Measurements from ENCODE around the gene MIB2. TPM values are rescaled to one million over a fixed set of nuclear protein-coding genes. Genes with fewer than 3 reads are reported as not detected.
"Not testable (repeated sequence)": the region's sequence is repeated elsewhere in the genome, so short reads cannot be mapped to it uniquely, and the experiment has no call there.

MIB2 gene
- total RNA-seq, 1 experiment from 2014 or later, result 74.5 TPM

GRCh38 chr1:1639368-1639767 is 24.1 kb downstream of the MIB2 start:
- intact Hi-C loops (cut with micrococcal nuclease; ENCODE audit: unreplicated experiment); DNase-seq (ENCODE audit: low read depth, low spot score); H3K4me3 ChIP-seq (ENCODE audit: low read depth in 2 of 2, low read length in 2 of 2); BruUV-seq (replicated peaks); CTCF ChIA-PET; H3K27ac ChIP-seq (ENCODE audit: low read length); in situ Hi-C loops (cut with HindIII; ENCODE audit: low pct_unique_long_range_greater_than_20kb, low sequenced_read_pairs); ATAC-seq; H3K4me1 ChIP-seq (ENCODE audit: control insufficient read depth, insufficient read depth, low read length); H3K27me3 ChIP-seq (ENCODE audit: control insufficient read depth, insufficient read depth, low read length); H3K9me3 ChIP-seq (ENCODE audit: control insufficient read depth, insufficient read depth, low read depth, low read length); H3K36me3 ChIP-seq (ENCODE audit: control insufficient read depth, insufficient read depth, low read length): not testable (repeated sequence)
- POLR2A ChIA-PET, result interaction anchor here (0.7 kb wide), 1 partner anchor 32 kb away, joined by 3 read pairs; no protein-coding TSS in a partner anchor

- CTCF ChIA-PET; H3K4me1 ChIP-seq (ENCODE audit: control insufficient read depth, insufficient read depth, low read length); H3K4me3 ChIP-seq (ENCODE audit: low read depth in 2 of 2, low read length in 2 of 2); ATAC-seq; intact Hi-C loops (cut with micrococcal nuclease; ENCODE audit: unreplicated experiment); H3K9me3 ChIP-seq (ENCODE audit: control insufficient read depth, insufficient read depth, low read depth, low read length); H3K27ac ChIP-seq (ENCODE audit: low read length); in situ Hi-C loops (cut with HindIII; ENCODE audit: low pct_unique_long_range_greater_than_20kb, low sequenced_read_pairs); H3K36me3 ChIP-seq (ENCODE audit: control insufficient read depth, insufficient read depth, low read length); DNase-seq (ENCODE audit: low read depth, low spot score); POLR2A ChIA-PET; BruUV-seq (replicated peaks); H3K27me3 ChIP-seq (ENCODE audit: control insufficient read depth, insufficient read depth, low read length): not testable (repeated sequence)
Observed at GRCh38 chr1:1640081-1640480, 24.8 kb downstream of the MIB2 start.

DNA sequence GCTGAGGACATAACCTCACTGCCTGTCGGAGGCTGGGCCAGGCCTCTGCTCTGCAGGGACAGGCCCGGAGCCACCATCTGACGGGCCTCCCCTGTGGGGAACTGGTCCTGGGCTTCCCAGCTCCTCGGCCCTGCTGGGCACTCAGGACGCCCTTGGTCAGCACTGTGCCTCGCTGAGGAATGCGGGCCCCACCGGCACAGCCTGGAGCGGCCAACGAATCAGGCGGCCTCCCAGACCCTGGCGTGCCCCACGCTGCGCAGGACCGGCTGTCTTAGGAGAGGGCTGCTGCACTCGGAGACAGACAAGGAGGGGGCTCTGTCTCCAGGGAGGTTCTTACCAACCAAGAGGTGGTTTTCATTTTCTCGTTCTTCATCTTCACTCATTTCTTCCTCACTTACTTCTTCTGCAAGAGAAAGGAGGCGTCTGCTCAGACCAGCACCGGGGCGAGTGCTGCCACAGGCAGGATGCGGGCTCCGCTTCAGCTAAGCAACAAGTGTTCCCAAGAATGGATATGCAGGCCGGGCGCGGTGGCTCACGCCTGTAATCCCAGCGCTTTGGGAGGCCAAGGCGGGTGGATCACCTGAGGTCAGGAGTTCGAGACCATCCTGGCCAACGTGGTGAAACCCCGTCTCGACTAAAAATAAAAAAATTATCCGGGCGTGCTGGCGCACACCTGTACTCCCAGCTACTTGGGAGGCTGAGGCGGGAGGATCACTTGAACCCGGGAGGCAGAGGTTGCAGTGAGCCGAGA is 25.6 kb downstream of the MIB2 start:
- DNase-seq (ENCODE audit: low read depth, low spot score); H3K4me1 ChIP-seq (ENCODE audit: control insufficient read depth, insufficient read depth, low read length); H3K36me3 ChIP-seq (ENCODE audit: control insufficient read depth, insufficient read depth, low read length); H3K4me3 ChIP-seq (ENCODE audit: low read depth in 2 of 2, low read length in 2 of 2); CTCF ChIA-PET; BruUV-seq (replicated peaks); H3K27me3 ChIP-seq (ENCODE audit: control insufficient read depth, insufficient read depth, low read length); intact Hi-C loops (cut with micrococcal nuclease; ENCODE audit: unreplicated experiment); ATAC-seq; in situ Hi-C loops (cut with HindIII; ENCODE audit: low pct_unique_long_range_greater_than_20kb, low sequenced_read_pairs); H3K9me3 ChIP-seq (ENCODE audit: control insufficient read depth, insufficient read depth, low read depth, low read length); H3K27ac ChIP-seq (ENCODE audit: low read length); POLR2A ChIA-PET: not testable (repeated sequence)

DNA sequence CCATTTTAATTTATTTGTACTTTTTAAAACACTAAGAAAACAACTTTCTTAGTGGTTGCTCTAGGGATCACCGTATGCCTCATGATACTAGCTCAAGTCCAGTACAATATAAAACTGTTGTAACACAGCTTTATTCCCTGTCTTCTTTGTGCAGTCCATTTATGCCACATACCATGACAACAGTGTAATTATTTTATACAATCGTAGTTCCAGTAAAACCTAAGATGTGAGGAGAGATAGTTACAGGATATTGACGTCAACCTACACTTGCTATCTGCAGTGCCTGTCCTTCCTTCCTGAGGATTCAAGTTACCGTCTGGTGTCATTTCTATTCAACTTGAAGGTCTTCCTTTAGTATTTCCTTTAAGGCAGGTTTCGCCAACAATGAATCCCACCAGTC is 31.0 kb downstream of the MIB2 start:
- H3K9me3 ChIP-seq (ENCODE audit: control insufficient read depth, insufficient read depth, low read depth, low read length); POLR2A ChIA-PET; H3K4me3 ChIP-seq (ENCODE audit: low read depth in 2 of 2, low read length in 2 of 2); in situ Hi-C loops (cut with HindIII; ENCODE audit: low pct_unique_long_range_greater_than_20kb, low sequenced_read_pairs); H3K27me3 ChIP-seq (ENCODE audit: control insufficient read depth, insufficient read depth, low read length); H3K4me1 ChIP-seq (ENCODE audit: control insufficient read depth, insufficient read depth, low read length); H3K27ac ChIP-seq (ENCODE audit: low read length); BruUV-seq (replicated peaks); ATAC-seq; H3K36me3 ChIP-seq (ENCODE audit: control insufficient read depth, insufficient read depth, low read length); DNase-seq (ENCODE audit: low read depth, low spot score); intact Hi-C loops (cut with micrococcal nuclease; ENCODE audit: unreplicated experiment): not testable (repeated sequence)
- CTCF ChIA-PET, result interaction anchor here (0.6 kb wide), 1 partner anchor 60 kb away, joined by 3 read pairs; no protein-coding TSS in a partner anchor

DNA sequence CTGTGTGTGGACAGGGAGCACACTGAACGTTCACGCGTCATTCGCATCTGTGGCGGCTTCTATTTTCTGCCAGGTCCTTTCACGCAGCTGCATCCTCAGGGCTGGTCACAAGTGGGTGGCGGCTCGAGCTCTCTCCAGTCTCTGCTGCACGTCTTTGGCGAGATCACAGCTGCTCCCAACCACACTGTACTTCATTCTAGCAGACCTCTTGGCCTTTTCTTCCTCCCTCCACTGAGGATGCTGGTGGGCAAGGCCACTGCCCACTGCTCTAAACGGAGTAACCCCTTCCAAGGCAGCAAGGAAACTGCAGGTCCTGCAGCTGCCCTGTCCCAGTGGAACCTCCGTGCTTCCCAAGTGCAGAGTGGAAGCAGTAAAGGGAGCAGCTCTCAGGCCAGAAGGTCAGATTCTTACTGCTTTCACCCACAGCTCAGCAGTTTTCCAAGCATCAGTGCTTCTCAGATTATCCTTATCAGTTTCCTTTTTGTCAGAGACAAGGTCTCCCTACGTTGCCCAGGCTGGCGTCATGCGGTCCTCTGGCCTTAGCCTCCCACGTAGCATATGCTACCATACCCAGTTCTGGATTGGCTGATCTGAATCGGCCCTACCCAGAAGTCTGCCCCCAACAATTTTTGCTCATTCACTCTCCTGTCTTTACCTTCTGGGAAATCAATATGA is 32.4 kb downstream of the MIB2 start:
- BruUV-seq (replicated peaks); in situ Hi-C loops (cut with HindIII; ENCODE audit: low pct_unique_long_range_greater_than_20kb, low sequenced_read_pairs); H3K27ac ChIP-seq (ENCODE audit: low read length); H3K4me1 ChIP-seq (ENCODE audit: control insufficient read depth, insufficient read depth, low read length); CTCF ChIA-PET; POLR2A ChIA-PET; DNase-seq (ENCODE audit: low read depth, low spot score); H3K36me3 ChIP-seq (ENCODE audit: control insufficient read depth, insufficient read depth, low read length); ATAC-seq; H3K27me3 ChIP-seq (ENCODE audit: control insufficient read depth, insufficient read depth, low read length); intact Hi-C loops (cut with micrococcal nuclease; ENCODE audit: unreplicated experiment); H3K9me3 ChIP-seq (ENCODE audit: control insufficient read depth, insufficient read depth, low read depth, low read length); H3K4me3 ChIP-seq (ENCODE audit: low read depth in 2 of 2, low read length in 2 of 2): not testable (repeated sequence)

- H3K4me3 ChIP-seq (ENCODE audit: low read depth in 2 of 2, low read length in 2 of 2); H3K9me3 ChIP-seq (ENCODE audit: control insufficient read depth, insufficient read depth, low read depth, low read length); H3K27ac ChIP-seq (ENCODE audit: low read length); H3K4me1 ChIP-seq (ENCODE audit: control insufficient read depth, insufficient read depth, low read length); DNase-seq (ENCODE audit: low read depth, low spot score); ATAC-seq; POLR2A ChIA-PET; CTCF ChIA-PET; BruUV-seq (replicated peaks); H3K36me3 ChIP-seq (ENCODE audit: control insufficient read depth, insufficient read depth, low read length); in situ Hi-C loops (cut with HindIII; ENCODE audit: low pct_unique_long_range_greater_than_20kb, low sequenced_read_pairs); intact Hi-C loops (cut with micrococcal nuclease; ENCODE audit: unreplicated experiment); H3K27me3 ChIP-seq (ENCODE audit: control insufficient read depth, insufficient read depth, low read length): not testable (repeated sequence)
Observed at GRCh38 chr1:1648265-1648664, 33.0 kb downstream of the MIB2 start.
